Mammary epithelial cell (primary cell): Measurements from ENCODE around the gene OR5D13.

Source experiments
- EZH2 ChIP-seq: IDR thresholded peaks from 2 replicates; pipeline ENCODE4 v1.6.1; 2012; ENCODE audit warnings: low read length, inconsistent platforms, borderline replicate concordance
- TF ChIP-seq, protein P1 (sequence below), 2 donors: IDR thresholded peaks in 1 of 2; conservative IDR thresholded peaks in 1 of 2; 2 replicates each; pipeline ENCODE4 v1.5.1; 2011 to 2012; ENCODE audit warnings: inconsistent platforms in 2 of 2, low read length in 2 of 2, mild to moderate bottlenecking in 2 of 2, control low read depth in 1 of 2, low read depth in 1 of 2; ENCODE audit not compliant: insufficient read depth in 1 of 2; ENCODE audit errors: extremely low read depth in 1 of 2

DNA sequence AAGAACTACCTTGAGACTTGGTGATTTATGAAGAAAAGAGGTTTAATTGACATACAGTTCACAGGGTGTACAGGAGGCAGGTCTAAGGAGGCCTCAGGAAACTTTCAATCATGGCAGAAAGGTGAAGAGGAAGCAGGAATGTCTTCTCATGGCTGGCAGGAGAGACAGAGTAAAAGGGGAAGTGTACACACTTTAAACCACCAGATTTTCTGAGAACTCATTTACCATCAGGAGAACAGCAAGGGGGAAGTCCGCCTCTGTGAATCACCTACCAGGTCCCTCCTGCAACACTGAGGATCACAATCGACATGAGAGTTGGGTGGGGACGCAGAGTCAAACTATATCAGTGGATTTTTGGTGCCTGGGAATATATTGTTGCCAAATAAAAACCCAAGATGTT, 40.3 kb upstream of the OR5D13 start:
- TF ChIP-seq EZH2, result no peak
- TF ChIP-seq, protein P1, sequence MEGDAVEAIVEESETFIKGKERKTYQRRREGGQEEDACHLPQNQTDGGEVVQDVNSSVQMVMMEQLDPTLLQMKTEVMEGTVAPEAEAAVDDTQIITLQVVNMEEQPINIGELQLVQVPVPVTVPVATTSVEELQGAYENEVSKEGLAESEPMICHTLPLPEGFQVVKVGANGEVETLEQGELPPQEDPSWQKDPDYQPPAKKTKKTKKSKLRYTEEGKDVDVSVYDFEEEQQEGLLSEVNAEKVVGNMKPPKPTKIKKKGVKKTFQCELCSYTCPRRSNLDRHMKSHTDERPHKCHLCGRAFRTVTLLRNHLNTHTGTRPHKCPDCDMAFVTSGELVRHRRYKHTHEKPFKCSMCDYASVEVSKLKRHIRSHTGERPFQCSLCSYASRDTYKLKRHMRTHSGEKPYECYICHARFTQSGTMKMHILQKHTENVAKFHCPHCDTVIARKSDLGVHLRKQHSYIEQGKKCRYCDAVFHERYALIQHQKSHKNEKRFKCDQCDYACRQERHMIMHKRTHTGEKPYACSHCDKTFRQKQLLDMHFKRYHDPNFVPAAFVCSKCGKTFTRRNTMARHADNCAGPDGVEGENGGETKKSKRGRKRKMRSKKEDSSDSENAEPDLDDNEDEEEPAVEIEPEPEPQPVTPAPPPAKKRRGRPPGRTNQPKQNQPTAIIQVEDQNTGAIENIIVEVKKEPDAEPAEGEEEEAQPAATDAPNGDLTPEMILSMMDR (conservative IDR thresholded peaks at IDR 0.05 in 1 of 2, IDR thresholded peaks at IDR 0.05 in 1 of 2; ENCODE audit: extremely low read depth in 1 of 2, insufficient read depth in 1 of 2, low read depth in 1 of 2, low read length in 2 of 2), result no peak
